Measurements from ENCODE around the gene GREM2. TPM values are rescaled to one million over a fixed set of nuclear protein-coding genes. Genes with fewer than 3 reads are reported as not detected.

Gene GREM2
- total RNA-seq, 1 experiment from 2014 or later: not detected

DNA sequence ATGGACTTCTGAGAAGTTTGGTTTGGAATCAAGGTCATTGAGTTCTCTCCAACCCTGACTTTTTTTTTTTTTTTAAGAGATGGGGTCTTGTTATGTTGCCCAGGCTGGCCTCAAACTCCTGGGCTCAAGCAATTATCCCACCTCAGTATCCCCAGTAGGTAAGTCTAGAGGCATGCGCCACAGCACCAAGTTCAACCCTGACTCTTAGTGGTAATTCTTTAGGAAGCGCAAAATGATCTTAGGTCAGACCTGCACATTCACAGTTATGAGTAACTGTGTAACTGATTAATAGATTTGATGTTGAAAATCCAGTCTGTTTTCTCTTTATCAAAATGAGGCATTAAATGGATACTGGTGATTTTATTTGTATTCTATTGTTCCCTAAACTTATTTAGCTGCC lies 95.9 kb downstream of the GREM2 start:
- POLR2A ChIA-PET (ENCODE audit: unreplicated experiment): no interaction called here

DNA sequence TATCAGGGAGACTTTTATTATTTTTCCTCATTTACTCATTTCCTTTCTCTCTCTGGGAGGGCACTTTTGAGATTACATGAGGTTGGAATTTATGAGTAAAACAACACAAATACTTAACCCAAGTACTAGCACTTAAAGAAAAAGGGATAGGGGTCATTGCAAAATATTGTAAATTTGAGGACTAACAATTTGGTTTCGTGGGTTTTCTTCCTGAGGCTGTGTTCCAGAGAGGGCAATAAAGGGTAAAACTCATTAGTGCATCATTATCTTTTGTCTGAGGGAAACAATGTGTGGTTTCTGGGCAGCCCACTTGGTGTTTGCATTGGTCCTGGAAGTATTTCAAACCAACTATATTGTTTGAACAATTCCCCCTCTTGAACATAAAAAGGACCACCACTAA lies 96.5 kb downstream of the GREM2 start:
- Histone ChIP-seq H2AFZ (no peak overlapping the region), H3K4me3 (no peak overlapping the region), H3K27ac (no peak overlapping the region), H3K79me2 (ENCODE audit: low read depth) (no peaks in the 10 kb centered on the region), H3F3A (ENCODE audit: insufficient read depth, low read depth) (no peaks in the 10 kb centered on the region), H3K9me2 (ENCODE audit: insufficient read depth) (no peaks in the 10 kb centered on the region), H4K20me1 (ENCODE audit: insufficient read depth) (no peaks in the 10 kb centered on the region; the same call in 1 of the 2 replicates), H3K9me3 (ENCODE audit: insufficient read depth, low read depth) (no peaks in the 10 kb centered on the region), H3K4me1 (replicated peaks; ENCODE audit: insufficient read depth) (no peaks in the 10 kb centered on the region), H3K4me2 (no peak overlapping the region), H3K27me3 (ENCODE audit: insufficient read depth, low read depth) (0 out of 2 replicates have a peak, but pooled peaks cover 8% of the 10 kb centered on the region), H3K36me3 (ENCODE audit: low read depth) (no peaks in the 10 kb centered on the region)
- ChIA-PET POLR2A (ENCODE audit: unreplicated experiment) (no interaction called here), CTCF (no interaction called here)
- no peak for DNase-seq
- intact Hi-C loops (cut with micrococcal nuclease; ENCODE audit: unreplicated experiment): loop anchor here (10.0 kb wide), 1 partner anchor 491 kb away; no protein-coding TSS in a partner anchor
- TF ChIP-seq EZH2 (IDR thresholded peaks at IDR 0.05; ENCODE audit: low read depth): no peak
- TF ChIP-seq, protein P1, sequence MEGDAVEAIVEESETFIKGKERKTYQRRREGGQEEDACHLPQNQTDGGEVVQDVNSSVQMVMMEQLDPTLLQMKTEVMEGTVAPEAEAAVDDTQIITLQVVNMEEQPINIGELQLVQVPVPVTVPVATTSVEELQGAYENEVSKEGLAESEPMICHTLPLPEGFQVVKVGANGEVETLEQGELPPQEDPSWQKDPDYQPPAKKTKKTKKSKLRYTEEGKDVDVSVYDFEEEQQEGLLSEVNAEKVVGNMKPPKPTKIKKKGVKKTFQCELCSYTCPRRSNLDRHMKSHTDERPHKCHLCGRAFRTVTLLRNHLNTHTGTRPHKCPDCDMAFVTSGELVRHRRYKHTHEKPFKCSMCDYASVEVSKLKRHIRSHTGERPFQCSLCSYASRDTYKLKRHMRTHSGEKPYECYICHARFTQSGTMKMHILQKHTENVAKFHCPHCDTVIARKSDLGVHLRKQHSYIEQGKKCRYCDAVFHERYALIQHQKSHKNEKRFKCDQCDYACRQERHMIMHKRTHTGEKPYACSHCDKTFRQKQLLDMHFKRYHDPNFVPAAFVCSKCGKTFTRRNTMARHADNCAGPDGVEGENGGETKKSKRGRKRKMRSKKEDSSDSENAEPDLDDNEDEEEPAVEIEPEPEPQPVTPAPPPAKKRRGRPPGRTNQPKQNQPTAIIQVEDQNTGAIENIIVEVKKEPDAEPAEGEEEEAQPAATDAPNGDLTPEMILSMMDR (conservative IDR thresholded peaks at IDR 0.05): no peak
- BruUV-seq (replicated peaks): no TSS peak

More for the DNA sequence above, 95.9 kb downstream of the GREM2 start:
- Histone ChIP-seq H3K4me3 (no peak overlapping the region), H3K9me3 (ENCODE audit: insufficient read depth, low read depth) (no peaks in the 10 kb centered on the region), H3F3A (ENCODE audit: insufficient read depth, low read depth) (no peaks in the 10 kb centered on the region), H3K4me1 (replicated peaks; ENCODE audit: insufficient read depth) (no peaks in the 10 kb centered on the region), H2AFZ (no peak overlapping the region), H4K20me1 (ENCODE audit: insufficient read depth) (no peaks in the 10 kb centered on the region; the same call in 1 of the 2 replicates), H3K27me3 (ENCODE audit: insufficient read depth, low read depth) (0 out of 2 replicates have a peak, but pooled peaks cover 8% of the 10 kb centered on the region), H3K27ac (no peak overlapping the region), H3K9me2 (ENCODE audit: insufficient read depth) (no peaks in the 10 kb centered on the region), H3K79me2 (ENCODE audit: low read depth) (no peaks in the 10 kb centered on the region), H3K4me2 (no peak overlapping the region), H3K36me3 (ENCODE audit: low read depth) (no peaks in the 10 kb centered on the region)
- intact Hi-C loops (cut with micrococcal nuclease; ENCODE audit: unreplicated experiment): loop anchor here (10.0 kb wide), 1 partner anchor 491 kb away; no protein-coding TSS in a partner anchor
- no peak for DNase-seq
- TF ChIP-seq, protein P1 (conservative IDR thresholded peaks at IDR 0.05): no peak
- no peak for TF ChIP-seq EZH2 (IDR thresholded peaks at IDR 0.05; ENCODE audit: low read depth)
- CTCF ChIA-PET: no interaction called here
- no TSS peak for BruUV-seq (replicated peaks)

DNA sequence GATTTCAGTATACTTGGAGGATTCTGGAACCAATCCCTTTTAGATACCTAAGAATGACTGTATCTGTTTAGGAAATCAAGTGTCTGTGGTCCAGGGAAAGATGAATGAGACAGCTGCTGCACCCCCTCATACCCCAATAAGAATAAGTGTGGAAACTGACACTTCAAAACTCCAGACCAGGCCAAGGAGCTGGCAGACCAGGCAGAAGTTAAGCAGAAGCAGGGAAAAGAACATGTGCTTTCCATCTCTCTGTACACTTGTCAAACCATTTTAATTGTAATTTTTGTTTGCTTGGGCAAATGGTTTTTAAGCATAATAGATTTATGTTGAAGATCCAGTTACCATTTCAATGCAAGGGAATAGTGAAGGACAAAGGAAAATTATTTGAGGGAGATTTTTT lies 100.2 kb downstream of the GREM2 start:
- Histone ChIP-seq H3K27ac (no peak overlapping the region), H3K36me3 (ENCODE audit: low read depth) (no peaks in the 10 kb centered on the region), H3K4me3 (no peak overlapping the region), H3K9me3 (ENCODE audit: insufficient read depth, low read depth) (no peaks in the 10 kb centered on the region), H3K79me2 (ENCODE audit: low read depth) (no peaks in the 10 kb centered on the region), H3K9me2 (ENCODE audit: insufficient read depth) (no peaks in the 10 kb centered on the region), H3K4me2 (no peak overlapping the region), H2AFZ (no peak overlapping the region), H4K20me1 (ENCODE audit: insufficient read depth) (no peaks in the 10 kb centered on the region), H3F3A (ENCODE audit: insufficient read depth, low read depth) (no peaks in the 10 kb centered on the region), H3K4me1 (replicated peaks; ENCODE audit: insufficient read depth) (no peaks in the 10 kb centered on the region), H3K27me3 (ENCODE audit: insufficient read depth, low read depth) (peaks cover 9% of the 10 kb centered on the region; the same call in 1 of the 2 replicates)
- ChIA-PET CTCF (no interaction called here), POLR2A (ENCODE audit: unreplicated experiment) (no interaction called here)
- no peak for DNase-seq
- TF ChIP-seq EZH2 (IDR thresholded peaks at IDR 0.05; ENCODE audit: low read depth): no peak
- TF ChIP-seq, protein P1 (conservative IDR thresholded peaks at IDR 0.05): no peak
- intact Hi-C loops (cut with micrococcal nuclease; ENCODE audit: unreplicated experiment): loop anchor here (10.0 kb wide), 1 partner anchor 487 kb away; no protein-coding TSS in a partner anchor
- BruUV-seq (replicated peaks): no TSS peak
